GM12873 (cell line): ENCODE data around the gene ADGRB2.

Experiments used
- TF ChIP-seq, protein P1 (sequence below): IDR thresholded peaks from 2 replicates; pipeline ENCODE4 v1.5.1; 2012; ENCODE audit warnings: low read depth, mild to moderate bottlenecking, moderate library complexity, low read length, control low read depth; ENCODE audit not compliant: insufficient read depth; ENCODE audit errors: missing control alignments

ADGRB2 gene

DNA sequence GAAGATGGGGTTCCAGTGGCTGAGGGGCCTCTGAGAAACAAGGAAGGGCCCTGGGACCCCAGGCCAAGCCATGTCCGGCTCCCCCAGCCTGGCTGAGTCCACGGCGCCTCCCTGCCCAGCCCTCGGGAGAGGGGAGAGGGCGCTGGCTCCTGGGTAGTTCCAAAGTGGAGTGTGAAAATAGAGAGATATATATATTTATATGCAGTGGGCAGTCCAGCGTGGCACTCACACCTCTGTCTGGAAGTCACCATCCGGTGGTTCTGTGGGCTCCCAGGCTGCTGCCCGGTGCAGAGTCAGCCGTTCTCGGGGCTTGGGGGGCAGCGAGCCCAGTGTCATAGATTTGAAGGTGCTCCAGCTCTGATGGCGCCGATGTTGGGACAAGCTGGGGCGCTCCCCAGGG lies 36.9 kb downstream of the ADGRB2 start:
- TF ChIP-seq, protein P1, sequence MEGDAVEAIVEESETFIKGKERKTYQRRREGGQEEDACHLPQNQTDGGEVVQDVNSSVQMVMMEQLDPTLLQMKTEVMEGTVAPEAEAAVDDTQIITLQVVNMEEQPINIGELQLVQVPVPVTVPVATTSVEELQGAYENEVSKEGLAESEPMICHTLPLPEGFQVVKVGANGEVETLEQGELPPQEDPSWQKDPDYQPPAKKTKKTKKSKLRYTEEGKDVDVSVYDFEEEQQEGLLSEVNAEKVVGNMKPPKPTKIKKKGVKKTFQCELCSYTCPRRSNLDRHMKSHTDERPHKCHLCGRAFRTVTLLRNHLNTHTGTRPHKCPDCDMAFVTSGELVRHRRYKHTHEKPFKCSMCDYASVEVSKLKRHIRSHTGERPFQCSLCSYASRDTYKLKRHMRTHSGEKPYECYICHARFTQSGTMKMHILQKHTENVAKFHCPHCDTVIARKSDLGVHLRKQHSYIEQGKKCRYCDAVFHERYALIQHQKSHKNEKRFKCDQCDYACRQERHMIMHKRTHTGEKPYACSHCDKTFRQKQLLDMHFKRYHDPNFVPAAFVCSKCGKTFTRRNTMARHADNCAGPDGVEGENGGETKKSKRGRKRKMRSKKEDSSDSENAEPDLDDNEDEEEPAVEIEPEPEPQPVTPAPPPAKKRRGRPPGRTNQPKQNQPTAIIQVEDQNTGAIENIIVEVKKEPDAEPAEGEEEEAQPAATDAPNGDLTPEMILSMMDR, result no peak

DNA sequence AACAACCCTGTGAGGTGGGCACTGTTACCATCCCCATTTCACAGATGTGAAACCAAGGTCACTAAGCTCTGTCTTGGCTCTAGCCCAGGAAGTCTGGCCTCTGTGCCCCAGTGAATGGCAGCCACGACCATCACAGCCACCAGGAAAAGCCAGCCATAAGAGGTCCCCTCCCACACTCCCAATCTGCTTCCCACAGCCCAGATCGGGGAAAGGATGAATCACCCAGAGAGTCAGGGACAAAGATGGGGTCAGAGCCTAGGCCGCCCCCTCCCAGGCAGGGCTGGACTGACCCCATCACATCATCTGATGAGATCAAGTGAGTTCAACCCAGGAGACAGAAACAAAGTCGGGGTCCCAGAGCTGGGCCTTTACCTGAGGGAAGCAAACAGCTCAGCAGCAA lies 37.4 kb downstream of the ADGRB2 start:
- TF ChIP-seq, protein P1, result no peak

DNA sequence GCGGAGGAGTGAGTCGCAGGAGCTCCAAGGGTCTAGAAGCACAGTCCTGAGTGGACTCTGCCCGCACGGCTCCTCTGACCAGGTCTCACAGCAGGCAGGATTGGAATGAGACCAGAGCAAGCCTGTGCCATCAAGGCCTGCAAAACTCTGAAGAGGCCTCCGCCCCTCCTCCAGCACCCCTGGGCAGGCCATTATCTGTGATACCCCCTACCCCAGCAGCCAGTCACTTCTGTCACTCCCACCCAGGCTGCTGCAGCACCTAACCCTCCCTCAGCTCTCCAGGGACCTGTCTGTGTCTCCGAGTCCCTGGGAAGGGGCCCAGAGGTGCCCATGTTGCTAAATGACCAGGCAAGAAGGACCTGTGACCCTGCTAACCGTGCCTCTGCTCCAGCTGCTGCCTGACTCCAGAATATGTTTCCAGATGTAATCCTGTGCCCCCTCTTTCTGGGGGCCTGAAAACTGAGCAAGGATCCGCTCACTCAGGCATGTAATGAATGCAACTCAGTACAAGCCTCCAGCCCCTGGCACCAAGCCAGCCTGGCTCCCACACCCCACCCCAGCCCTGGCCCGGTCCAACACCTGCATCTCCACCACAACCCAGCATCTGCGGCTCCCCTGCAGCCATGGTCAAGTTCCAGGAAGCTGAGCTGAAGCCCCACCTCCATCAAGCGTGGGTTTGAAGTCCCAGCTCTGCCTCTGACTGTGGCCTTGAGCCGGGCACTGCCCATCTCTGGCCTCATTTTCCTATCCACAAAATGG lies 38.2 kb downstream of the ADGRB2 start:
- TF ChIP-seq, protein P1, result no peak

DNA sequence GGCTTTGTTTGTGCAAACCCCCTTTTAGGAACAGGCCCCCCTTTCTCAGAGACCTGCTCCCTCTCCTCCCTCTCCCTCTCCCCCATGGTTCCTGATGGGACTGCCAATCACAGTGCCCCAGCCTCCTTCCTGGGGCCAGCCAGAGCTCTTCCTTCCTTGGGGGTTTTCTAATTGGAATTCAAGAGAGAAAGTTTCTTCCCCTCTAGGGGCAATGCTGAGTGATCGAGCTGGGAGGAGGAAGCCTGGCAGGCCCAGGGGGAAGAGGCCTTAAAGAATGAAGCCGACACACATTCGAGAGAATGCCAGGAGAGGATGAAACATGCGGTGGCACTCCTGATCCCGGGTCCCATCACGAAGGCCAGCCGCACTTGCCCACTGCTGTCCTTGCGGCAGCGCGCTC lies 39.0 kb downstream of the ADGRB2 start:
- TF ChIP-seq, protein P1, result no peak

DNA sequence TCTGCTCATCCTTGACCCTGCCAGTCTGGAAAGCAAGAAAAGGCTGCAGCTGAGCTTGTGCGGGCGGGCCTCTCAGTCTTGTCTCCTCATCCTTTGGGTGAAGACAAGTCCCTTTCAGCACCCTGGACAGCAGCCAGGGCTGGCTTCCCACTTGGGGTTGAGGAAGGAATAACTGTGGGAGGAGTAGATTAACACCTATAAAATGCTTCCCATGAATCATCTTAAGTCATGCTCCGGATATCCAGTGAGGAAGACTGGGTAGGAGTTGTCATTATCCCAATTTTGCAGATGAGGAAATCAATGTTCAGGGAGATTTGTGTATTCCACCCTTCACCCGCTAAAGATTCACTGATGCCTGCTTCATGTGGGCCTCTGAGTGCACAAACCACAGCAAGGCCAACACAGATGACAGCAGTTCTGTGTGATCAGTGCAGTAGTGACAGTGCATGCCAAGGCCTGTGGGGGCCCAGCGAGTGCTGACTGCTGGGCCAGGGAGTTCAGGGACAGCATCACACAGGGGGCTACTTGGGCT lies 40.2 kb downstream of the ADGRB2 start:
- TF ChIP-seq, protein P1, result no peak

DNA sequence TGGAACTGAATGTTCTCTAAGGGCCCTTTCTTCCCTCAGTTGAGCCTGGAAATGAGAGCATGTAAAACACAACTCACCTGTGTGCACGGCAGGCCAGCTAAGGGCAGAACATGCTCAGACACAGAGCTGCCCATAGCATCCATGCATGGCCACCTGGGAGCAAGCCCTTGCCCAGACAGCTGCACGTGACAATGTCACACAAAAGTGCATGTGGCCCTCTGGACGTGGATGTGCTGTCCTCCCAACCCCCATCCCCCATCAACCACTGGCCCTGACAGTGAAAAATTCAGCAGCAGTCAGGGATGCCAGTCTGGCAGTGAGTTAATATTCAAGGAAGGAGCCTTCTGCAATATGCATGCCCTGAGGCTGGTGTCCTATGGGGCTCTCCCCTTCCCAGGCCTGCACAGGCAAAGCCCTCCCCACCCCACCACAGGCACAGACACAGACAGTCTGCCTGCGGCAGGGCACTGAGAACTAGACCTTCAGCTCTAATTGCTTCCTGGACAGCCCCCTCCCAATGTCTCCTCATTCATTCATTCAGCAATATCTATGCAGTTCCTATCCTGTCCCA lies 45.7 kb downstream of the ADGRB2 start:
- TF ChIP-seq, protein P1, result no peak

DNA sequence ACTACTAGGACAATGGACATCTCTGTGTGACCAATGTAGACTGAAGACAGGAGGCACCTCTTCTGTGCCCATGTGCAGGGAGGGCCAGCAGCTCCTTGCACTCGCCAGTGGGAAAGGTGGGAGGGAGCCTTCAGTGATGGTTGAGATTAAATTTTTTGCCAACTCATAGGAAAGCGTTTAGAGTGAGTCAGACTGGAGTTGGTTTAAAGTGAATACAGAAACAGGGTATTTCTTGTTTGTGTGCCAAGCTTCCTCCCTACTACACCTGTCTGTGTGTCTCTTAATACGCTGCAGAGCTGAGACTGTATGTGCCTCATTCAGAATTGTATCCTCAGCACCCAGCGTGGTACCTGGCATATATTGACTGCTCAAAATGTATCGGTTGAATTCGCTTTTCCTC lies 46.8 kb downstream of the ADGRB2 start:
- TF ChIP-seq, protein P1, result no peak
